CD4-positive, alpha-beta T cell (primary cell): ENCODE results near the gene CORO7. TPM values are rescaled to one million over a fixed set of nuclear protein-coding genes. Genes with fewer than 3 reads are reported as not detected.

Experiments used
- ATAC-seq: fragments of 200-7000 bp; cut with Tn5 transposase; one replicate; pipeline ENCODE4 v1.10.0; 2022; ENCODE audit warnings: mild to moderate bottlenecking; ENCODE audit not compliant: poor library complexity
- CTCF ChIA-PET: fragments of 350-600 bp; sonication (Branson Sonifier 250); formaldehyde crosslinking; loops from one replicate; lab custom pipeline; 2021; ENCODE audit warnings: antibody characterized with exemption, inconsistent platforms; lab: Charles Lee
- POLR2A ChIA-PET: fragments of 350-600 bp; sonication (Branson Sonifier 250); formaldehyde crosslinking; loops from one replicate; lab custom pipeline; 2021; ENCODE audit warnings: antibody characterized with exemption, inconsistent platforms; lab: Charles Lee
- DNase-seq, 14 experiments: peaks; one replicate each; pipeline ENCODE4 v3.0.0-alpha.2; 2013 to 2020; ENCODE audit warnings: mixed read lengths in 2 of 14
- H3K27ac ChIP-seq, 2 donors: one replicate each; pipeline versions ENCODE4 v1.5.1 to v1.7.0; 2013; ENCODE audit warnings: low read length in 2 of 2, low read depth in 1 of 2, mild to moderate bottlenecking in 1 of 2
- H3K27me3 ChIP-seq, 2 experiments: 1 replicate in 1 of 2; 2 replicates in 1 of 2; pipeline versions ENCODE4 v1.6.1 to v1.7.0; 2013; ENCODE audit warnings: low read length in 2 of 2, control low read depth in 1 of 2, mild to moderate bottlenecking in 1 of 2, moderate library complexity in 1 of 2; ENCODE audit not compliant: insufficient read depth in 2 of 2, control insufficient read depth in 1 of 2
- H3K36me3 ChIP-seq: one replicate; pipeline ENCODE4 v1.6.1; 2013; ENCODE audit warnings: low read length, control low read depth; ENCODE audit not compliant: insufficient read depth
- H3K4me1 ChIP-seq: one replicate; pipeline ENCODE4 v1.6.1; 2013; ENCODE audit warnings: low read length, control low read depth; ENCODE audit not compliant: insufficient read depth
- H3K4me3 ChIP-seq: one replicate; pipeline ENCODE4 v1.5.1; 2013; ENCODE audit warnings: mild to moderate bottlenecking, low read length, moderate library complexity
- H3K9me3 ChIP-seq, 2 experiments: 1 replicate in 1 of 2; 2 replicates in 1 of 2; pipeline versions ENCODE4 v1.6.1 to v1.7.0; 2013; ENCODE audit warnings: low read length in 2 of 2, mild to moderate bottlenecking in 2 of 2, control low read depth in 1 of 2, moderate library complexity in 1 of 2; ENCODE audit not compliant: control insufficient read depth in 1 of 2, insufficient read depth in 1 of 2
- H3K27ac Mint-ChIP-seq: one replicate; pipeline ENCODE4 v1.8.0; 2020; ENCODE audit warnings: mixed read lengths
- H3K27me3 Mint-ChIP-seq: one replicate; pipeline ENCODE4 v1.8.0; 2021; ENCODE audit warnings: mixed read lengths
- H3K36me3 Mint-ChIP-seq: one replicate; pipeline ENCODE4 v1.8.0; 2021; ENCODE audit warnings: low read depth, mixed read lengths
- H3K4me1 Mint-ChIP-seq: one replicate; pipeline ENCODE4 v1.8.0; 2021; ENCODE audit warnings: low read depth, mixed read lengths
- H3K4me3 Mint-ChIP-seq: one replicate; pipeline ENCODE4 v1.8.0; 2020; ENCODE audit warnings: mild to moderate bottlenecking, mixed read lengths
- H3K9me3 Mint-ChIP-seq: one replicate; pipeline ENCODE4 v1.8.0; 2020; ENCODE audit warnings: mixed read lengths
- intact Hi-C, 2 experiments: fragments of 100-400 bp; cut with DNase I in 1 of 2; cut with micrococcal nuclease in 1 of 2; formaldehyde crosslinking; loops; one replicate each; pipeline versions ENCODE4 v1.15.1 to v1.9.0; 2023 to 2025; cut with DNase I, micrococcal nuclease
- total RNA-seq, 174 experiments: library from RNA in 2 of 174; stranded (reverse) in 2 of 174; gene quantifications; one replicate each; pipeline ENCODE4 v1.2.3 and lab custom pipeline; 2021 to 2026
- TF ChIP-seq, protein P1 (sequence below): fragments of 200-600 bp; IDR thresholded peaks from one replicate; pipeline ENCODE4 v1.8.0; 2022; ENCODE audit warnings: antibody characterized with exemption, mild to moderate bottlenecking

CORO7 gene
- total RNA-seq, 2 experiments from 2014 or later, result 801 to 805 TPM

DNA sequence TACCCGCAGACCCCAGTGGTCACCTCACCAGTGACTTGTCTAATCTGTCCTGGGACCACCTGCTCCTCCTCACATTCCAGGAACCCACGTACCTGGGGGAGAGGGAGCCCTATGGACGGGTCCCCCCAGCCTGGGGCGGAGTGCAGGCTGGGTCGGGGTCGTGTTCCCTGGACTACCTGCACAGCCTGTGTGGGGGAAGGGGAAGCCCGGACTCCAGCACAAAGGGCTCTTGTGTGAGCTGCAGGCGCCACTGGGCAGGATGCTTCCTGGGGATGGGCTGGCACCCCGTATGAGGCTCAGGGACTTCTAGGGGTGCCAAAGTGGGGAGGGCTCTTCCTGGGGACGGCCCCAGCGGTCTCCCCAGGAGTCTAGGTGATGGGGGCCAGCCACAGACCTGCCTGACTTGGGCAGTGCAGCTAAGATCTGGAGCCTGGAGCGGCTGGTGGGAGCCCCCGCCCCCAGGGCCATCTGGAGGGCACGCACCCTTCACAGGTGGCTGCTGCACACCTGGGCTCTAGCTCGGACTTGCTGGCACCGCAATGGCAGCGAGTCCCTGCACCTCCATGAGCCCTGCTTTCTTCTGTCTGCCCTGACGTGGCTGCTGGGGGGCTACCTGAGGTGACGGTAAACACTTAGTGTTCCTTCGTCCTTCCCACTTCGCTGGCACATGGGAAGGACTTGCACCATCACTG is 37.3 kb downstream of the CORO7 start:
- peaks cover 65% of the 10 kb centered on the region for H3K36me3 Mint-ChIP-seq
- ATAC-seq (no peak), DNase-seq (no peak)
- H3K9me3 ChIP-seq, result no peaks in the 10 kb centered on the region
- H3K4me3 Mint-ChIP-seq, result peak overlapping the region; percentile 20
- ChIA-PET POLR2A (no interaction called here), CTCF (interaction anchor here (0.6 to 2.3 kb wide), 2 partner anchors 24 to 40 kb away, joined by 3 to 8 read pairs; no protein-coding TSS in a partner anchor)
- H3K9me3 Mint-ChIP-seq, result no peaks in the 10 kb centered on the region
- peaks cover 21% of the 10 kb centered on the region for H3K4me1 Mint-ChIP-seq
- H3K27ac Mint-ChIP-seq, result peak overlapping the region; percentile 73
- TF ChIP-seq, protein P1, sequence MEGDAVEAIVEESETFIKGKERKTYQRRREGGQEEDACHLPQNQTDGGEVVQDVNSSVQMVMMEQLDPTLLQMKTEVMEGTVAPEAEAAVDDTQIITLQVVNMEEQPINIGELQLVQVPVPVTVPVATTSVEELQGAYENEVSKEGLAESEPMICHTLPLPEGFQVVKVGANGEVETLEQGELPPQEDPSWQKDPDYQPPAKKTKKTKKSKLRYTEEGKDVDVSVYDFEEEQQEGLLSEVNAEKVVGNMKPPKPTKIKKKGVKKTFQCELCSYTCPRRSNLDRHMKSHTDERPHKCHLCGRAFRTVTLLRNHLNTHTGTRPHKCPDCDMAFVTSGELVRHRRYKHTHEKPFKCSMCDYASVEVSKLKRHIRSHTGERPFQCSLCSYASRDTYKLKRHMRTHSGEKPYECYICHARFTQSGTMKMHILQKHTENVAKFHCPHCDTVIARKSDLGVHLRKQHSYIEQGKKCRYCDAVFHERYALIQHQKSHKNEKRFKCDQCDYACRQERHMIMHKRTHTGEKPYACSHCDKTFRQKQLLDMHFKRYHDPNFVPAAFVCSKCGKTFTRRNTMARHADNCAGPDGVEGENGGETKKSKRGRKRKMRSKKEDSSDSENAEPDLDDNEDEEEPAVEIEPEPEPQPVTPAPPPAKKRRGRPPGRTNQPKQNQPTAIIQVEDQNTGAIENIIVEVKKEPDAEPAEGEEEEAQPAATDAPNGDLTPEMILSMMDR, result no peak
- H3K36me3 ChIP-seq, result peaks cover 68% of the 10 kb centered on the region
- intact Hi-C loops, result no loop called here
- H3K27me3 Mint-ChIP-seq, result no peaks in the 10 kb centered on the region
- no peak overlapping the region for H3K4me3 ChIP-seq
- H3K4me1 ChIP-seq, result peaks cover 49% of the 10 kb centered on the region
- H3K27ac ChIP-seq, result no peak overlapping the region
- H3K27me3 ChIP-seq, result no peaks in the 10 kb centered on the region

DNA sequence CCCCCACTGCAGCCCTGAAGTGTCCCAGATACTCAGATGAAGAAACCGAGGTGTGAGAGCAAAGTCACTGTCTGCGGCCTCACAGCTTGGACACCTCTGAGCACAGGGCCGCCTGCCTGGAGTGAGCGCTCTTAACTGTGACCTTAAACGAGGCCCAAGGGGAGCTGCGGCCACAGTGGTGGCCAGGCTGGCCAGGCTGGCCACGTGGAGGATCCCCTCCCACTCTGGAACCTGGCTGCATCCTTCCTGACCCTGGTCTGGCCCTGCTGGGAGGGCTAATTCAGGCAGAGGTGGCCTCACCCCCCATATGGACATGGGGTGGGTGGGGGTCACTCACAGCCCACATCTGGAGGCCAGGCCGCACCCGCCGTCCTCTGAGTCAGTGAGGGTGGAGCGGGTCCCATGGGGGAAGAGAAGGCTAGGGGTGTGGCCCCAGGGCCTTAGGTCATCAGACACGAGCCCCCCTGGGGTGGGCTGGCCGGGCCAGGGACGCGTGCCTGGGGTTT is 38.2 kb downstream of the CORO7 start:
- H3K27me3 Mint-ChIP-seq, result no peaks in the 10 kb centered on the region
- Histone ChIP-seq H3K4me1 (peaks cover 56% of the 10 kb centered on the region), H3K27me3 (no peaks in the 10 kb centered on the region), H3K4me3 (no peak overlapping the region), H3K9me3 (no peaks in the 10 kb centered on the region), H3K36me3 (peaks cover 63% of the 10 kb centered on the region), H3K27ac (no peak overlapping the region)
- intact Hi-C loops, result no loop called here
- H3K9me3 Mint-ChIP-seq, result no peaks in the 10 kb centered on the region
- no peak for DNase-seq
- peaks cover 60% of the 10 kb centered on the region for H3K36me3 Mint-ChIP-seq
- ChIA-PET POLR2A (no interaction called here), CTCF (interaction anchor here (2.3 kb wide), 1 partner anchor 25 kb away, joined by 8 read pairs; no protein-coding TSS in a partner anchor)
- peak overlapping the region; percentile 77 for H3K27ac Mint-ChIP-seq
- peak overlapping the region; percentile 78 for H3K4me3 Mint-ChIP-seq
- TF ChIP-seq, protein P1, result no peak
- ATAC-seq, result no peak
- peaks cover 27% of the 10 kb centered on the region for H3K4me1 Mint-ChIP-seq

DNA sequence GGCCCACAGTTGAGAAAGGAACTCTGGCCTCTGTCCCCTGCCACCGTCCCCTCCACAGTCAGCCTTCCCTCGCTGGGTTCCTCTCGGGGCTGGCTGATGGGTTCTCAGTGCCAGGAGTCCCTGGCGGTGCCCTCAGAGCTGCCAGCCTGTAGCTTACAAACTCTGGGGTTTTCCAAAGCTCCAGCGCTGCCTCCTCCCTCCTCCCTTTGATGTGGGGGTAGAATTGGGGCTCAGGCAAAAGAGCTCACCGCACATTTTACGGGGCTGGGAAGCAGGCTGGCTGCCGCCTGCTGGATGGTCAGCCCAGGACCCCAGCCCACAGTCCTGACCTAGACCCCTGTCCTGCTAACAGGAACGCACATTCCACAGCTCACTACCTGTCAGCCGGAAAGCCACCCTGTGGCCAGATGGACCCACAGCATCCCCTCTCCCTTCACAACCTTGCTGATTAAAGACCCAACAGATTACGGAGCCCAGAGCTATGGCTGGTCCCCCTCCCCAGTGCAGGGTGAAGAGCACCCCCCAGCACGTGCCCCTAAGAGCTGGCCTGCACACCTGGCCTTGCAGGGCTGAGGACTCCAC is 38.7 kb downstream of the CORO7 start:
- intact Hi-C loops, result no loop called here
- peaks cover 55% of the 10 kb centered on the region for H3K36me3 Mint-ChIP-seq
- TF ChIP-seq, protein P1, result no peak
- H3K9me3 Mint-ChIP-seq, result no peaks in the 10 kb centered on the region
- peak overlapping the region; percentile 78 for H3K4me3 Mint-ChIP-seq
- Histone ChIP-seq H3K4me3 (no peak overlapping the region), H3K27me3 (no peaks in the 10 kb centered on the region), H3K36me3 (peaks cover 57% of the 10 kb centered on the region), H3K27ac (no peak overlapping the region), H3K9me3 (no peaks in the 10 kb centered on the region), H3K4me1 (peaks cover 61% of the 10 kb centered on the region)
- no peaks in the 10 kb centered on the region for H3K27me3 Mint-ChIP-seq
- no peak for ATAC-seq
- ChIA-PET POLR2A (no interaction called here), CTCF (interaction anchor here (2.3 kb wide), 1 partner anchor 25 kb away, joined by 8 read pairs; no protein-coding TSS in a partner anchor)
- DNase-seq, result no peak
- H3K4me1 Mint-ChIP-seq, result peaks cover 33% of the 10 kb centered on the region
- H3K27ac Mint-ChIP-seq, result peak overlapping the region; percentile 77
